A549 (cell line): ENCODE results near the gene ST8SIA4. TPM values are rescaled to one million over a fixed set of nuclear protein-coding genes. Genes with fewer than 3 reads are reported as not detected.

Source experiments
- ATAC-seq, 2 experiments: fragments of 200-7000 bp in 1 of 2; fragments of >200 bp in 1 of 2; cut with Nextera tagmentation in 1 of 2; cut with Tn5 transposase in 1 of 2; 3 replicates each; pipeline versions ENCODE4 v1.8.0 to v1.9.1; 2018 to 2020; ENCODE audit warnings: mild to moderate bottlenecking in 1 of 2, moderate library complexity in 1 of 2
- CTCF ChIA-PET: fragments of 300-600 bp; sonication (Branson Sonifier 250); formaldehyde crosslinking; extraction: SDS; loops from one replicate; lab custom pipeline; 2021; ENCODE audit warnings: antibody characterized with exemption, inconsistent platforms; lab: Yijun Ruan, JAX
- POLR2A ChIA-PET: fragments of 350-600 bp; formaldehyde crosslinking; extraction: SDS; loops from one replicate; lab custom pipeline; 2021; ENCODE audit warnings: antibody characterized with exemption, inconsistent platforms; lab: Yijun Ruan, JAX
- DNase-seq, 2 experiments: peaks; one replicate each; pipeline versions ENCODE4 v3.0.0 to v3.0.0-alpha.2; 2011 to 2016; ENCODE audit warnings: low read depth in 1 of 2, low spot score in 1 of 2
- FAIRE-seq: peaks from 2 replicates; lab custom pipeline; 2011; peaks lifted over from hg19 to GRCh38; lab: Jason Lieb, UNC
- H3K27ac ChIP-seq, 2 experiments: fragments of >200 bp; sonication (Bioruptor Twin); formaldehyde crosslinking; 3 replicates each; pipeline ENCODE4 v1.5.1; 2016 to 2017
- H3K4me1 ChIP-seq: fragments of >200 bp; sonication (Bioruptor Twin); formaldehyde crosslinking; 3 replicates; pipeline ENCODE4 v1.6.1; 2016
- H3K4me2 ChIP-seq: fragments of >200 bp; sonication (Bioruptor Twin); formaldehyde crosslinking; 3 replicates; pipeline ENCODE4 v1.6.1; 2016
- H3K4me3 ChIP-seq: fragments of >200 bp; sonication (Bioruptor Twin); formaldehyde crosslinking; 3 replicates; pipeline ENCODE4 v1.5.1; 2016
- H3K9me3 ChIP-seq: fragments of >200 bp; sonication (Bioruptor Twin); formaldehyde crosslinking; 3 replicates; pipeline ENCODE4 v1.6.1; 2016
- CBX2 ChIP-seq: fragments of 200-600 bp; sonication (generic); IDR thresholded peaks from 2 replicates; pipeline ENCODE4 v1.6.1; 2016; ENCODE audit warnings: low read depth, mild to moderate bottlenecking, borderline replicate concordance
- E2F6 ChIP-seq: IDR thresholded peaks from 2 replicates; pipeline ENCODE4 v1.6.1; 2012; ENCODE audit warnings: low read depth, borderline replicate concordance
- ELK1 ChIP-seq: fragments of 150-350 bp; IDR thresholded peaks from 2 replicates; pipeline ENCODE4 v1.6.1; 2014; ENCODE audit warnings: low read depth, mild to moderate bottlenecking, low read length
- EP300 ChIP-seq, 2 experiments: fragments of >200 bp; sonication (Bioruptor Twin); formaldehyde crosslinking; IDR thresholded peaks; 2 replicates in 1 of 2; 3 replicates in 1 of 2; pipeline ENCODE4 v1.6.1; 2016 to 2017
- ESRRA ChIP-seq: fragments of 150-350 bp; IDR thresholded peaks from 2 replicates; pipeline ENCODE4 v1.6.1; 2014; ENCODE audit warnings: mild to moderate bottlenecking, low read length, borderline replicate concordance
- FOXS1 ChIP-seq: fragments of 250-450 bp; sonication (Bioruptor Pico); IDR thresholded peaks from 2 replicates; pipeline ENCODE4 v1.5.0; 2020; ENCODE audit warnings: mild to moderate bottlenecking, moderate library complexity
- GATA3 ChIP-seq: IDR thresholded peaks from 2 replicates; pipeline ENCODE4 v1.6.1; 2012; ENCODE audit warnings: borderline replicate concordance
- HOXA7 ChIP-seq: fragments of 250-450 bp; sonication (Bioruptor Pico); IDR thresholded peaks from 2 replicates; pipeline ENCODE4 v1.5.0; 2020; ENCODE audit warnings: mild to moderate bottlenecking, moderate library complexity
- JUN ChIP-seq, 2 experiments: fragments of >200 bp; sonication (Bioruptor Twin); formaldehyde crosslinking; IDR thresholded peaks; 2 replicates in 1 of 2; 3 replicates in 1 of 2; pipeline ENCODE4 v1.6.1; 2016 to 2017
- MYC ChIP-seq: IDR thresholded peaks from 2 replicates; pipeline ENCODE4 v1.6.1; 2012; ENCODE audit warnings: mild to moderate bottlenecking, inconsistent platforms, low read length, improper control_type of control experiment, borderline replicate concordance
- NPAS2 ChIP-seq: fragments of 250-450 bp; sonication (Bioruptor Pico); IDR thresholded peaks from 2 replicates; pipeline ENCODE4 v1.8.0; 2022; ENCODE audit warnings: mild to moderate bottlenecking, moderate library complexity, borderline replicate concordance
- PBX3 ChIP-seq: IDR thresholded peaks from 2 replicates; pipeline ENCODE4 v1.6.1; 2012
- PHF8 ChIP-seq: fragments of 200-600 bp; sonication (generic); IDR thresholded peaks from 2 replicates; pipeline ENCODE4 v1.6.1; 2016; ENCODE audit warnings: low read depth, mild to moderate bottlenecking, antibody characterized with exemption, moderate library complexity, borderline replicate concordance
- POLR2A ChIP-seq: IDR thresholded peaks from 2 replicates; pipeline ENCODE4 v1.6.1; 2012; ENCODE audit warnings: mild to moderate bottlenecking, low read length
- POLR2AphosphoS2 ChIP-seq: conservative IDR thresholded peaks from 2 replicates; pipeline ENCODE4 v1.6.1; 2012; ENCODE audit warnings: low read length, improper control_type of control experiment, inconsistent platforms
- RAD21 ChIP-seq, 2 experiments: fragments of >200 bp in 1 of 2; sonication (Bioruptor Twin) in 1 of 2; formaldehyde crosslinking in 1 of 2; IDR thresholded peaks in 1 of 2; conservative IDR thresholded peaks in 1 of 2; 2 replicates in 1 of 2; 3 replicates in 1 of 2; pipeline ENCODE4 v1.6.1; 2012 to 2018; ENCODE audit warnings: inconsistent platforms in 1 of 2
- RARB ChIP-seq: fragments of 250-450 bp; sonication (Bioruptor Pico); IDR thresholded peaks from 2 replicates; pipeline ENCODE4 v1.8.0; 2021; ENCODE audit warnings: mild to moderate bottlenecking, moderate library complexity
- RNF2 ChIP-seq: fragments of 200-600 bp; sonication (generic); IDR thresholded peaks from 2 replicates; pipeline ENCODE4 v1.6.1; 2016; ENCODE audit warnings: low read depth, mild to moderate bottlenecking, antibody characterized with exemption, moderate library complexity, borderline replicate concordance
- SMC3 ChIP-seq: fragments of >200 bp; sonication (Bioruptor Twin); formaldehyde crosslinking; IDR thresholded peaks from 3 replicates; pipeline ENCODE4 v1.6.1; 2018; ENCODE audit warnings: inconsistent platforms
- SREBF2 ChIP-seq: fragments of 450-650 bp; IDR thresholded peaks from 2 replicates; pipeline ENCODE4 v1.6.1; 2014; ENCODE audit warnings: mild to moderate bottlenecking, moderate library complexity
- TFCP2L1 ChIP-seq: fragments of 250-450 bp; sonication (Bioruptor Pico); IDR thresholded peaks from 2 replicates; pipeline ENCODE4 v1.5.0; 2021; ENCODE audit warnings: mild to moderate bottlenecking
- ZFP36 ChIP-seq: fragments of 450-650 bp; IDR thresholded peaks from 2 replicates; pipeline ENCODE4 v1.6.1; 2014; ENCODE audit warnings: borderline replicate concordance; ENCODE audit not compliant: partially characterized antibody
- ZNF302 ChIP-seq: fragments of 250-450 bp; sonication (Bioruptor Pico); IDR thresholded peaks from 2 replicates; pipeline ENCODE4 v1.9.0; 2021; ENCODE audit warnings: inconsistent platforms, mild to moderate bottlenecking, moderate library complexity
- ZSCAN20 ChIP-seq: fragments of 250-450 bp; sonication (Bioruptor Pico); IDR thresholded peaks from 2 replicates; pipeline ENCODE4 v1.8.0; 2022; ENCODE audit warnings: mild to moderate bottlenecking, moderate library complexity
- WGBS: methylation state at CpG from one replicate; pipeline ENCODE4 v1.1.6; 2017; ENCODE audit errors: missing lambda C conversion rate; 5-methylcytosine and 5-hydroxymethylcytosine counted together
- polyA minus RNA-seq: library from RNA; depleted of rRNA, polyadenylated mRNA; stranded (reverse); fragments of >200 nt; gene quantifications from 2 replicates; pipeline ENCODE4 v1.2.3, GENCODE V29; 2011; rRNA and poly(A)+ RNA removed
- polyA plus RNA-seq, 4 experiments: library from polyadenylated mRNA; depleted of rRNA in 3 of 4; stranded (reverse); fragments of >200 nt; fragmentation: RNase III in 1 of 4; extraction: RNeasy Plus Mini Kit Qiagen cat#74134 plus additional on column Dnase treatment in 1 of 4; gene quantifications; 2 replicates in 3 of 4; 3 replicates in 1 of 4; pipeline ENCODE4 v1.2.3, GENCODE V29; 2011 to 2017
- TF ChIP-seq, protein P1 (sequence below): fragments of 450-650 bp; IDR thresholded peaks from 2 replicates; pipeline ENCODE4 v1.6.1; 2014; ENCODE audit warnings: antibody characterized with exemption

The ST8SIA4 gene, protein sequence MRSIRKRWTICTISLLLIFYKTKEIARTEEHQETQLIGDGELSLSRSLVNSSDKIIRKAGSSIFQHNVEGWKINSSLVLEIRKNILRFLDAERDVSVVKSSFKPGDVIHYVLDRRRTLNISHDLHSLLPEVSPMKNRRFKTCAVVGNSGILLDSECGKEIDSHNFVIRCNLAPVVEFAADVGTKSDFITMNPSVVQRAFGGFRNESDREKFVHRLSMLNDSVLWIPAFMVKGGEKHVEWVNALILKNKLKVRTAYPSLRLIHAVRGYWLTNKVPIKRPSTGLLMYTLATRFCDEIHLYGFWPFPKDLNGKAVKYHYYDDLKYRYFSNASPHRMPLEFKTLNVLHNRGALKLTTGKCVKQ
- polyA plus RNA-seq (2011; rRNA removed) (6.9 and 7.1 TPM in 2 replicates), polyA plus RNA-seq (2017; fragmentation: RNase III; extraction: RNeasy Plus Mini Kit Qiagen cat#74134 plus additional on column Dnase treatment) (0.54 to 0.85 TPM (median 0.74 TPM) in 3 replicates), polyA minus RNA-seq (4.6 and 4.8 TPM in 2 replicates)
- polyA plus RNA-seq (2012; cell fraction: cytosol; rRNA removed): 0.65 and 0.66 TPM in 2 replicates
- 0.44 and 0.80 TPM in 2 replicates for polyA plus RNA-seq (2012; cell fraction: nucleus; rRNA removed)

GRCh38 chr5:100903039-100903887 lies at the start of gene ST8SIA4:
Gene ST8SIA4, minus strand, starts transcription at chr5:100903282. Its CDS starts 327 bp downstream, at chr5:100902955.
- no peak for FAIRE-seq
- peak in 1 of 2 experiments; percentile 79 for DNase-seq
- POLR2A ChIA-PET: interaction anchor here (0.7 to 1.3 kb wide), 2 partner anchors 12 to 188 kb away, joined by 3 to 7 read pairs; no protein-coding TSS in a partner anchor
- TF ChIP-seq SMC3: no peak
- peak; percentile 54 for TF ChIP-seq POLR2A
- TF ChIP-seq, all 56 proteins: peak for 1
- WGBS: 2% methylated on average over 27 of the region's 43 CpGs
- CTCF ChIA-PET: interaction anchor here (0.8 to 1.3 kb wide), 3 partner anchors 10 to 280 kb away, joined by 3 read pairs; no protein-coding TSS in a partner anchor
- Histone ChIP-seq H3K4me1 (peaks cover 11% of the 10 kb centered on the region; the same call in 1 of the 3 replicates), H3K9me3 (no peaks in the 10 kb centered on the region), H3K4me3 (peak within 1 kb of the TSS; percentile 63), H3K27ac (peak within 1 kb of the TSS in 1 of 2 experiments; percentile 23; a peak in 2 of 6 replicates), H3K4me2 (peak within 1 kb of the TSS; percentile 91)
- peak; percentile 73 to 90 for ATAC-seq

DNA sequence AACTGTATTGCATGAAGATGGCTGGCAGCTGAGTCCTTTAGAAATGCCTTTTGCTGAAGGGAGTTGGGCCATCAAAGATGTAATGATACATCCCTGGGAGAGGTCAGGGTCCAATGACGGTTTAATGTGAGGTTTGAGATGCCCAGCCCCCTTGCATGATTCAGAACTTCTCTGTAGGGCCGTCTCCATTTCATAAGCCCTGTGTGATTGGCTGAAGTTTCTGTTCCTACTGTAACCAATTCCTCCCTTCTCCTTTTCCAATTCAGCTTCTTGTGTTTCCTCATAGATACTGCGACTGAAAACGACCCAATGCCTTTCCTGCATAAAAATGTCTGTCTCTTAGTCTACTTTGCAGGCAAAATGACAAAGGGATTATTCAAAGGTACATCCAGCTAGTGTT lies 47.9 kb upstream of the ST8SIA4 start:
- CTCF ChIA-PET: interaction anchor here (1.1 kb wide), 1 partner anchor 12 kb away, joined by 3 read pairs; no protein-coding TSS in a partner anchor
- POLR2A ChIA-PET: no interaction called here
- TF ChIP-seq RAD21 (conservative IDR thresholded peaks at IDR 0.05 in 1 of 2, IDR thresholded peaks at IDR 0.05 in 1 of 2) (no peak), E2F6 (no peak), ZSCAN20 (CRISPR knock-in tag) (no peak), RNF2 (no peak), PHF8 (no peak), ZNF302 (CRISPR knock-in tag) (no peak), CBX2 (no peak), ZFP36 (no peak), EP300 (IDR thresholded peaks at IDR 0.05) (no peak), FOXS1 (CRISPR knock-in tag) (no peak), ESRRA (no peak), GATA3 (no peak), JUN (IDR thresholded peaks at IDR 0.05) (no peak), TFCP2L1 (no peak)
- TF ChIP-seq, protein P1, sequence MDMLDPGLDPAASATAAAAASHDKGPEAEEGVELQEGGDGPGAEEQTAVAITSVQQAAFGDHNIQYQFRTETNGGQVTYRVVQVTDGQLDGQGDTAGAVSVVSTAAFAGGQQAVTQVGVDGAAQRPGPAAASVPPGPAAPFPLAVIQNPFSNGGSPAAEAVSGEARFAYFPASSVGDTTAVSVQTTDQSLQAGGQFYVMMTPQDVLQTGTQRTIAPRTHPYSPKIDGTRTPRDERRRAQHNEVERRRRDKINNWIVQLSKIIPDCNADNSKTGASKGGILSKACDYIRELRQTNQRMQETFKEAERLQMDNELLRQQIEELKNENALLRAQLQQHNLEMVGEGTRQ: no peak
- Histone ChIP-seq H3K4me1 (0 out of 3 replicates have a peak, but pooled peaks cover 3% of the 10 kb centered on the region), H3K27ac (no peak overlapping the region), H3K4me2 (0 out of 3 replicates have a peak overlapping the region, but pooled peaks have one; percentile 18), H3K4me3 (no peak overlapping the region), H3K9me3 (no peaks in the 10 kb centered on the region)
- FAIRE-seq: no peak
- ATAC-seq: peak in 1 of 2 experiments; percentile 50; a peak in 2 of 6 replicates
- WGBS: 40% methylated on average over 4 of the region's 4 CpGs
- DNase-seq: peak in 1 of 2 experiments; percentile 44

- no peaks in the 10 kb centered on the region for H3K9me3 ChIP-seq
- ATAC-seq (no peak), DNase-seq (no peak), FAIRE-seq (no peak)
- 73% methylated on average over 2 of the region's 2 CpGs for WGBS
- ChIA-PET CTCF (interaction anchor here (1.2 kb wide), 1 partner anchor 10 kb away, joined by 3 read pairs; the partner anchor contains the start of gene ST8SIA4), POLR2A (no interaction called here)
- no peak overlapping the region for H3K27ac ChIP-seq
- H3K4me2 ChIP-seq: no peak overlapping the region
- TF ChIP-seq POLR2AphosphoS2 (no peak), TFCP2L1 (no peak), PBX3 (no peak), SREBF2 (no peak), MYC (no peak), ZNF302 (CRISPR knock-in tag) (no peak), ELK1 (no peak), RARB (no peak), NPAS2 (no peak), HOXA7 (no peak)
- no peak overlapping the region for H3K4me3 ChIP-seq
- no peaks in the 10 kb centered on the region for H3K4me1 ChIP-seq
These were observed 10.2 kb upstream of the ST8SIA4 start for GRCh38 chr5:100913298-100913697.
